GM21825 (cell line): ENCODE measurements around the gene OR4N5.

Experiments
- ATAC-seq: cut with Tn5 transposase; IDR thresholded peaks from one replicate; pipeline ENCODE4 v1.9.1; 2021; ENCODE audit warnings: mild to moderate bottlenecking, moderate library complexity; ENCODE audit not compliant: unreplicated experiment

OR4N5 gene

DNA sequence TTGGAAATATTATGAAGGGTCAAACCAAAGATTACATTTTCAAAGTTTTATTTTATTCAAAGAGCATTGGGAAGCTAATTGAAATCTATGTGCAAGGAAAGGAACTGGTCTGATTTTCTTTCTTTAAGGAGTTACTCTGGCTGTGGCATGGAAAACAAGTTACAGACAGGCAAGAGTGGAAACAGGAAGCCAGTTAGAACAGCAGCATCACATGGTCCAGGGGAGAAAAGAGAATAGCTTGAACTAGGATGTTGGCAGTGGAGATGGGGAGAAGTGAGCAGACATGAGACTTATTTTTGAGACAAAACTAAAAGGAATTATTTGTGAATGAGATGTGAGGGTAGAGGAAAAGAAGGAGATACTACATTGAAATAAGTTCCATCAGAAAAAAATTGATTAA is 55.5 kb downstream of the OR4N5 start:
- no peak for ATAC-seq
